ENCODE results near the gene PJA2.

PJA2 gene, protein sequence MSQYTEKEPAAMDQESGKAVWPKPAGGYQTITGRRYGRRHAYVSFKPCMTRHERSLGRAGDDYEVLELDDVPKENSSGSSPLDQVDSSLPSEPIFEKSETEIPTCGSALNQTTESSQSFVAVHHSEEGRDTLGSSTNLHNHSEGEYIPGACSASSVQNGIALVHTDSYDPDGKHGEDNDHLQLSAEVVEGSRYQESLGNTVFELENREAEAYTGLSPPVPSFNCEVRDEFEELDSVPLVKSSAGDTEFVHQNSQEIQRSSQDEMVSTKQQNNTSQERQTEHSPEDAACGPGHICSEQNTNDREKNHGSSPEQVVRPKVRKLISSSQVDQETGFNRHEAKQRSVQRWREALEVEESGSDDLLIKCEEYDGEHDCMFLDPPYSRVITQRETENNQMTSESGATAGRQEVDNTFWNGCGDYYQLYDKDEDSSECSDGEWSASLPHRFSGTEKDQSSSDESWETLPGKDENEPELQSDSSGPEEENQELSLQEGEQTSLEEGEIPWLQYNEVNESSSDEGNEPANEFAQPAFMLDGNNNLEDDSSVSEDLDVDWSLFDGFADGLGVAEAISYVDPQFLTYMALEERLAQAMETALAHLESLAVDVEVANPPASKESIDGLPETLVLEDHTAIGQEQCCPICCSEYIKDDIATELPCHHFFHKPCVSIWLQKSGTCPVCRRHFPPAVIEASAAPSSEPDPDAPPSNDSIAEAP

DNA sequence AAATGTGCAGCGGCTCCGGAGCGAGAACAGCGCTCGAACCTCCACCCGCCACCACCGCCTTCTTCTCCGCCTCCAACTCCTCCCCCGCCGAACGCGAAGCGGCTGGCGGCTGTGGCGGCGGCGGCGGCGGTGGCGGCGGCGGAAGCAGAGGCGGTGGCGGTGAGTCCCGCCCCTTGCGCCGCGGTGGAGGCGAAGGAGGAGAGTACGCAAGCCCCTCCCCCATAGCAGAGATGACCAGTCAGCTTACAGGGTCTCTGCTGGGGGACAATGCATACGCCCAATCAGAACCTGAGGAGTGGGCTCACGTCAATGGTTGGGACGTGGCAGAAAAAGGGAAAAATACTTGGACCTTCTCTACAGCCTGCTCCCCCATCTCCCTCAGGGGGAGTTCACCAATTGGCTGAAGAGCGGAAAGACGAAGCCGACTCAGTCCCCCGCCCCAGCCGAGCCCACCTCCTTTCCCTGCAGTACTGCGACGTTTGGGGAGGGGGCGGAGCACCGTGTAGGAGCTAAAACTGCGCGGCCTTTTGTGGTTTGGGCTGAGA is at the start of gene PJA2:
PJA2 (minus strand) TSS at position 131 of the 545 bp plus-strand sequence. CDS start 26,541 bp downstream, outside the sequence.
- DNase-seq (ENCODE audit: low read depth), result peak; percentile 100
- peak within 1 kb of the TSS; percentile 93 for H3K4me3 ChIP-seq (ENCODE audit: control insufficient read depth, low read depth, low read length)
- TF ChIP-seq, protein P1, sequence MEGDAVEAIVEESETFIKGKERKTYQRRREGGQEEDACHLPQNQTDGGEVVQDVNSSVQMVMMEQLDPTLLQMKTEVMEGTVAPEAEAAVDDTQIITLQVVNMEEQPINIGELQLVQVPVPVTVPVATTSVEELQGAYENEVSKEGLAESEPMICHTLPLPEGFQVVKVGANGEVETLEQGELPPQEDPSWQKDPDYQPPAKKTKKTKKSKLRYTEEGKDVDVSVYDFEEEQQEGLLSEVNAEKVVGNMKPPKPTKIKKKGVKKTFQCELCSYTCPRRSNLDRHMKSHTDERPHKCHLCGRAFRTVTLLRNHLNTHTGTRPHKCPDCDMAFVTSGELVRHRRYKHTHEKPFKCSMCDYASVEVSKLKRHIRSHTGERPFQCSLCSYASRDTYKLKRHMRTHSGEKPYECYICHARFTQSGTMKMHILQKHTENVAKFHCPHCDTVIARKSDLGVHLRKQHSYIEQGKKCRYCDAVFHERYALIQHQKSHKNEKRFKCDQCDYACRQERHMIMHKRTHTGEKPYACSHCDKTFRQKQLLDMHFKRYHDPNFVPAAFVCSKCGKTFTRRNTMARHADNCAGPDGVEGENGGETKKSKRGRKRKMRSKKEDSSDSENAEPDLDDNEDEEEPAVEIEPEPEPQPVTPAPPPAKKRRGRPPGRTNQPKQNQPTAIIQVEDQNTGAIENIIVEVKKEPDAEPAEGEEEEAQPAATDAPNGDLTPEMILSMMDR (conservative IDR thresholded peaks at IDR 0.05; ENCODE audit: control insufficient read depth, insufficient read depth, low read depth, low read length), result peak; percentile 21

DNA sequence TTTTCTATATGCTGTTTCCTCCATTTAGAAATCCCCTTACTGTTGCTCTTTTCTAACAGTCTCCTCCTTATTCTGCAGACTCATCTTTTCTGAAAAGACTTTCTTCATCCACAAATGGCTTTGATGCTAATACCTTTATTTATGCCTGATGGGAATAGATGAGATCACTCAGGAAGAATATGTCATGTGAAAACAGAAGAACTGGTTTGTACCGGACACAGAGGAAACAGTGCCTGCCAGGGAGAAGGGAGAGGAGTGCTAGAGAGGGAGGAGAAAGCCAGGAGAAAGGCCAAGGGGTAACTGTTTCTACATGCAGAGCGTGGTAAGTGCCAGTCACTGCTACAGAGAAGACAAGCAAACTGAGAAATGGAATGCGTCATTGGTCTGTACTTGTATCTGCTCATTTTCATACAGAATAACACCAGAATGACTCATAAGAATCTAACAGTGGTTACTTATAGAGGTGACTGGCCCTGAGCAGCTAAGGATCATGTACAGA is 45.9 kb upstream of the PJA2 start:
- TF ChIP-seq, protein P1 (conservative IDR thresholded peaks at IDR 0.05; ENCODE audit: control insufficient read depth, insufficient read depth, low read depth, low read length), result no peak
- DNase-seq (ENCODE audit: low read depth), result peak; percentile 99
- H3K4me3 ChIP-seq (ENCODE audit: control insufficient read depth, low read depth, low read length), result no peak overlapping the region

DNA sequence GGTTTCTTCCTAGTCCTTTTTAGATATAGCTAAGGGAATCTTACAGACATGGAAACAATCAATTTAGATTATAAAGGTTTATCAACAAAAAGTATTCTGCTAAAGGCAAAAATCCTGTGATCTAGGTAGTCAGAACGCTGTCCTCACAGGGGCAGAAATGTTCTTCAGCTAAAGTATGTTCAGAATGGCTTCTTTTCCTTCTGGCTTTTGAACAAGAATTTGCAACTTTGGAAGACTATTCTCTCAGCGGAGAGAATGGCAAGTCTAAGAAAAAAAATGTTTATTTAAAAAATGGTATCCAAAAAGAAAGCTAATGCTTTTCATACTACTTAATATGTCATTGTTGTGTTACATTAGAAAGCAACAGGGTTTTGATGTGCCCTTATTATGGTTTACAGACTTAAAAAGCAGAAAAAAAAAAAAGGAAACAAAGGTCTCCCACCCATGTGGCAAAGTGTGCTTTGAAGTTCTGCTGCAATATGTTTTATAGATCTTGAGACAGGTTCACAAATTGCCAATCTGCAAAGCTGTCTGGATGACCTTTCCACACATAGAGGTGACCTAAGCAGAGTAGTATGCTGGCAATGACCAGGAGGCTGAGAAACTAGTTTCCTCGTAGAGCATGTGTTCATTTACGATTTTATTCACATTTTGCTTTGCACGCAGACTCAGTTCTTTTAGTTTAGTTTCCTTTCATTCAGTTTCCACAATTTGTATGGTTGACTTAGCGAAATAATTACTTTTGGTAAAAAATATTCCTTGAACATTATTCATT is 45.1 kb upstream of the PJA2 start:
- no peak overlapping the region for H3K4me3 ChIP-seq (ENCODE audit: control insufficient read depth, low read depth, low read length)
- peak; percentile 69 for DNase-seq (ENCODE audit: low read depth)
- TF ChIP-seq, protein P1 (conservative IDR thresholded peaks at IDR 0.05; ENCODE audit: control insufficient read depth, insufficient read depth, low read depth, low read length), result no peak

DNA sequence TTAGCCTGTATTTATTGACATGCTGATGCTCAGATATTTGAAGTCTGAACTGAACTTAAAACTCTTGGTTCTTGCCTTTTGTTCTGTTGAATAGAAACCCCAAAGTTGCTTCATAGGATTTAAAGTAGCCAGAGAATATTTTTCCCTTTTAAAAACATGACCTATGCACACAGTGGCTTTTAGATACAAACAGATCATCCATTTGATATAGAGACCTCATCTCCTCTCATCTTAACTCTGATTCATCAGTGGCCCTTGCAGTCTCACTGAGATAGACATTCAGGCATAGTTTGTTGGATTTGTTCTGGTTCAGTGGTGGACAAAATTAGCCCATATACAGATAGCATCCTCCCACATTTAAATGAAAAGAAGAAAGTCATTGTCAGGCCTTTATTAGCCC is 43.5 kb upstream of the PJA2 start:
- H3K4me3 ChIP-seq (ENCODE audit: control insufficient read depth, low read depth, low read length), result no peak overlapping the region
- TF ChIP-seq, protein P1 (conservative IDR thresholded peaks at IDR 0.05; ENCODE audit: control insufficient read depth, insufficient read depth, low read depth, low read length), result no peak
- peak; percentile 56 for DNase-seq (ENCODE audit: low read depth)

DNA sequence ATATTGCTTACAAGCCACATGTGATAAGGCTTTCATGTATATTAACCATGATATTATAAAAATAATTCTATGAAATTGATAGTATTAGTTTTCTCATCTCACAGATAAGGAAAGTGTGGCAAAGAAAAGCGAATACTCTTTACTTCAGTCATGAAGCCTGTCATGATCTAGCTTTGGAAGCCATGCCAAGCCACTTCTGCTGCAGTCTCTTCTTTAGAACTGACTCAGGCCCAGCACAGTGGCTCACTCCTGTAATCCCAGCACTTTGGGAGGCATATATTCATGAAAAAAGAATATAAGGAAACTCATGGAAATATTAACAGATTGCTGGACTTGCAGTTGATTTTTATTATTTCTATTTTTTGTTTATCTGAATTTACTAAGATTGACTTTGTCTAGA is 42.9 kb upstream of the PJA2 start:
- DNase-seq (ENCODE audit: low read depth), result peak; percentile 49
- TF ChIP-seq, protein P1 (conservative IDR thresholded peaks at IDR 0.05; ENCODE audit: control insufficient read depth, insufficient read depth, low read depth, low read length), result no peak

DNA sequence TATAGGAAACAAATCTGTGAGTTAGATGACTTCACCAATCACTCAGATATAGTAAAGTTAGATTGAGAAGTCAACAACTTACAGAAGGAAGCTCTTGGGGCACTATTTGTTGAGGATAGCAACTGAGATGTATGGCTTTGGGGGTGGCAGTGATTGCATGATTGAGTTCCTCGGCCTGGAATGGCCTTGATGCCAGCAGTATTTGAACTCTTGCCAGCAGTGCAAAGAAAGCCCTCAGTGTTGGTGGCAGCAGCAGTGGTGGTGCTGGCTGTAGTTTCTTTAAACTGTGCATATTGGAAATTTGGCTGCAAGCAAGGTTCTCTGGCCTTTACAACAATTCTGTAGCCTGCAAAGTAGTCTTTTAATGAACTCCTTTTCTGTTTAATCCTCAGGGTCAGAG is 41.4 kb upstream of the PJA2 start:
- TF ChIP-seq, protein P1 (conservative IDR thresholded peaks at IDR 0.05; ENCODE audit: control insufficient read depth, insufficient read depth, low read depth, low read length), result no peak
- DNase-seq (ENCODE audit: low read depth), result no peak
- no peak overlapping the region for H3K4me3 ChIP-seq (ENCODE audit: control insufficient read depth, low read depth, low read length)

More for the DNA sequence above, 42.9 kb upstream of the PJA2 start:
- H3K4me3 ChIP-seq (ENCODE audit: control insufficient read depth, low read depth, low read length), result no peak overlapping the region

All from fibroblast of mammary gland (primary cell).